Mesendoderm (in vitro differentiated cells): ENCODE data around the gene TRIM58. TPM values are rescaled to one million over a fixed set of nuclear protein-coding genes. Genes with fewer than 3 reads are reported as not detected.

Experiments
- DNase-seq: peaks from one replicate; pipeline ENCODE4 v3.0.0; 2013
- H2AK5ac ChIP-seq: 2 replicates; pipeline ENCODE4 v1.6.1; 2013; ENCODE audit warnings: low read length, inconsistent platforms
- H2BK120ac ChIP-seq: 2 replicates; pipeline ENCODE4 v1.6.1; 2013; ENCODE audit warnings: low read depth, mild to moderate bottlenecking, low read length, moderate library complexity, mixed read lengths
- H2BK15ac ChIP-seq: replicated peaks from 2 replicates; pipeline ENCODE4 v1.6.1; 2013; ENCODE audit warnings: low read depth, mild to moderate bottlenecking, moderate library complexity
- H2BK5ac ChIP-seq: 2 replicates; pipeline ENCODE4 v1.6.1; 2013; ENCODE audit warnings: low read length, inconsistent platforms
- H3K18ac ChIP-seq: 2 replicates; pipeline ENCODE4 v1.6.1; 2013; ENCODE audit warnings: mild to moderate bottlenecking, low read length, mixed read lengths
- H3K23ac ChIP-seq: one replicate; pipeline ENCODE4 v1.6.1; 2013; ENCODE audit warnings: low read length
- H3K27ac ChIP-seq: 2 replicates; pipeline ENCODE4 v1.5.1; 2013; ENCODE audit warnings: low read depth, mild to moderate bottlenecking, inconsistent platforms, low read length, moderate library complexity
- H3K27me3 ChIP-seq: 2 replicates; pipeline ENCODE4 v1.6.1; 2013; ENCODE audit warnings: low read length, control low read depth, mild to moderate bottlenecking, inconsistent platforms; ENCODE audit not compliant: insufficient read depth, poor library complexity
- H3K36me3 ChIP-seq: 2 replicates; pipeline ENCODE4 v1.6.1; 2013; ENCODE audit warnings: low read length, inconsistent platforms; ENCODE audit not compliant: control insufficient read depth, insufficient read depth
- H3K4ac ChIP-seq: one replicate; pipeline ENCODE4 v1.6.1; 2013; ENCODE audit warnings: low read depth, mild to moderate bottlenecking, low read length, moderate library complexity
- H3K4me1 ChIP-seq: 2 replicates; pipeline ENCODE4 v1.6.1; 2013; ENCODE audit warnings: low read depth, low read length, inconsistent platforms; ENCODE audit not compliant: control insufficient read depth
- H3K4me2 ChIP-seq: 2 replicates; pipeline ENCODE4 v1.6.1; 2013; ENCODE audit warnings: low read length
- H3K4me3 ChIP-seq: 2 replicates; pipeline ENCODE4 v1.5.1; 2013; ENCODE audit warnings: mild to moderate bottlenecking, low read length
- H3K56ac ChIP-seq: one replicate; pipeline ENCODE4 v1.6.1; 2013; ENCODE audit warnings: low read length
- H3K79me1 ChIP-seq: 2 replicates; pipeline ENCODE4 v1.6.1; 2013; ENCODE audit warnings: low read length, inconsistent platforms
- H3K79me2 ChIP-seq: 2 replicates; pipeline ENCODE4 v1.6.1; 2013; ENCODE audit warnings: mild to moderate bottlenecking, low read length; ENCODE audit not compliant: control insufficient read depth, insufficient read depth
- H3K9ac ChIP-seq: 2 replicates; pipeline ENCODE4 v1.6.1; 2013; ENCODE audit warnings: low read length, inconsistent platforms
- H4K5ac ChIP-seq: one replicate; pipeline ENCODE4 v1.6.1; 2013; ENCODE audit warnings: low read length
- H4K8ac ChIP-seq: one replicate; pipeline ENCODE4 v1.6.1; 2013; ENCODE audit warnings: low read depth, mild to moderate bottlenecking, control low read depth, low read length, moderate library complexity
- WGBS: extraction: QIAGEN DNeasy Blood & Tissue Kit; methylation state at CpG from one replicate; pipeline ENCODE4 v1.1.7; 2013; ENCODE audit warnings: low lambda C conversion rate, missing lambda C conversion rate; ENCODE audit not compliant: insufficient coverage; ENCODE audit errors: extremely low coverage; 5-methylcytosine and 5-hydroxymethylcytosine counted together
- polyA plus RNA-seq, 2 experiments: library from polyadenylated mRNA; stranded (reverse); fragments of 200-250 nt; gene quantifications; one replicate each; pipeline ENCODE4 v1.2.3, GENCODE V29; 2013

Gene TRIM58
- polyA plus RNA-seq (2013, experiment 1 of 2), result 1.7 TPM
- polyA plus RNA-seq (2013, experiment 2 of 2), result 1.8 TPM

GRCh38 chr1:247857069-247857984 is at the start of gene TRIM58:
TSS of gene TRIM58 (plus strand) at chr1:247857187. CDS start at chr1:247857247, 60 bp downstream.
- no peaks in the 10 kb centered on the region for H3K4me1 ChIP-seq
- H3K4me3 ChIP-seq, result peak within 1 kb of the TSS; percentile 41
- no CpG with 5 or more reads among the region's 109 CpGs for WGBS
- no peaks in the 10 kb centered on the region for H3K79me1 ChIP-seq
- peak within 1 kb of the TSS; percentile 57 for H3K9ac ChIP-seq
- no peaks in the 10 kb centered on the region for H3K36me3 ChIP-seq
- peak within 1 kb of the TSS; percentile 6 for H3K4ac ChIP-seq
- peak within 1 kb of the TSS; percentile 48 for H3K4me2 ChIP-seq
- H2AK5ac ChIP-seq, result no peak within 1 kb of the TSS
- H3K18ac ChIP-seq, result peak within 1 kb of the TSS; percentile 22
- H2BK5ac ChIP-seq, result no peak within 1 kb of the TSS
- no peak within 1 kb of the TSS for H3K27ac ChIP-seq
- H3K79me2 ChIP-seq, result no peaks in the 10 kb centered on the region
- peak; percentile 43 for DNase-seq
- H2BK15ac ChIP-seq, result no peak within 1 kb of the TSS
- H4K8ac ChIP-seq, result no peak within 1 kb of the TSS
- no peak within 1 kb of the TSS for H4K5ac ChIP-seq
- peak within 1 kb of the TSS; percentile 30 for H2BK120ac ChIP-seq
- H3K56ac ChIP-seq, result peak within 1 kb of the TSS; percentile 79
- no peaks in the 10 kb centered on the region for H3K27me3 ChIP-seq
- no peak within 1 kb of the TSS for H3K23ac ChIP-seq

GRCh38 chr1:247812637-247813036 is 44.4 kb upstream of the TRIM58 start:
- no peak overlapping the region for H2BK15ac ChIP-seq
- no peak overlapping the region for H2BK120ac ChIP-seq
- H3K4me1 ChIP-seq, result no peaks in the 10 kb centered on the region
- no peak overlapping the region for H3K27ac ChIP-seq
- H2AK5ac ChIP-seq, result no peak overlapping the region
- no peak overlapping the region for H3K23ac ChIP-seq
- no peaks in the 10 kb centered on the region for H3K27me3 ChIP-seq
- no peak overlapping the region for H3K9ac ChIP-seq
- H4K8ac ChIP-seq, result no peak overlapping the region
- H3K18ac ChIP-seq, result no peak overlapping the region
- H3K79me2 ChIP-seq, result no peaks in the 10 kb centered on the region
- no peaks in the 10 kb centered on the region for H3K79me1 ChIP-seq
- H3K4ac ChIP-seq, result no peak overlapping the region
- H3K36me3 ChIP-seq, result no peaks in the 10 kb centered on the region
- H2BK5ac ChIP-seq, result no peak overlapping the region
- no peak for DNase-seq
- H3K56ac ChIP-seq, result no peak overlapping the region
- H3K4me2 ChIP-seq, result no peak overlapping the region
- no CpG with 5 or more reads among the region's 2 CpGs for WGBS
- H3K4me3 ChIP-seq, result no peak overlapping the region
- H4K5ac ChIP-seq, result no peak overlapping the region

GRCh38 chr1:247822060-247822459 is 34.9 kb upstream of the TRIM58 start:
- H3K4me1 ChIP-seq, result no peaks in the 10 kb centered on the region
- no CpG with 5 or more reads among the region's 2 CpGs for WGBS
- no peak overlapping the region for H3K4ac ChIP-seq
- H3K56ac ChIP-seq, result no peak overlapping the region
- no peaks in the 10 kb centered on the region for H3K79me1 ChIP-seq
- H3K23ac ChIP-seq, result no peak overlapping the region
- no peak overlapping the region for H4K8ac ChIP-seq
- H3K9ac ChIP-seq, result no peak overlapping the region
- no peak for DNase-seq
- no peak overlapping the region for H2BK5ac ChIP-seq
- no peaks in the 10 kb centered on the region for H3K27me3 ChIP-seq
- H4K5ac ChIP-seq, result no peak overlapping the region
- no peak overlapping the region for H3K27ac ChIP-seq
- no peak overlapping the region for H2BK15ac ChIP-seq
- no peak overlapping the region for H3K18ac ChIP-seq
- no peaks in the 10 kb centered on the region for H3K79me2 ChIP-seq
- H3K4me2 ChIP-seq, result no peak overlapping the region
- no peaks in the 10 kb centered on the region for H3K36me3 ChIP-seq
- H2BK120ac ChIP-seq, result no peak overlapping the region
- H2AK5ac ChIP-seq, result no peak overlapping the region
- H3K4me3 ChIP-seq, result no peak overlapping the region

- no peak within 1 kb of the TSS for H3K18ac ChIP-seq
- DNase-seq, result peak; percentile 54
- no peaks in the 10 kb centered on the region for H3K36me3 ChIP-seq
- no peak within 1 kb of the TSS for H2BK5ac ChIP-seq
- no peak within 1 kb of the TSS for H3K4ac ChIP-seq
- no peak within 1 kb of the TSS for H4K5ac ChIP-seq
- H2BK15ac ChIP-seq, result no peak within 1 kb of the TSS
- H3K4me3 ChIP-seq, result no peak within 1 kb of the TSS
- no CpG with 5 or more reads among the region's 6 CpGs for WGBS
- no peak within 1 kb of the TSS for H2BK120ac ChIP-seq
- H3K56ac ChIP-seq, result no peak within 1 kb of the TSS
- H3K4me2 ChIP-seq, result no peak within 1 kb of the TSS
- H3K9ac ChIP-seq, result no peak within 1 kb of the TSS
- no peaks in the 10 kb centered on the region for H3K79me2 ChIP-seq
- no peak within 1 kb of the TSS for H4K8ac ChIP-seq
- H3K79me1 ChIP-seq, result no peaks in the 10 kb centered on the region
- H3K23ac ChIP-seq, result no peak within 1 kb of the TSS
- H3K27me3 ChIP-seq, result no peaks in the 10 kb centered on the region
- no peaks in the 10 kb centered on the region for H3K4me1 ChIP-seq
- H2AK5ac ChIP-seq, result no peak within 1 kb of the TSS
- H3K27ac ChIP-seq, result no peak within 1 kb of the TSS
These were observed 33.0 kb upstream of the TRIM58 start, which contains the start of gene OR14A16 for GRCh38 chr1:247824023-247824422. TSS of gene OR14A16 (minus strand) at chr1:247824119. CDS start at chr1:247815729, 8,390 bp downstream.

GRCh38 chr1:247825362-247825761 is 31.6 kb upstream of the TRIM58 start:
- H3K18ac ChIP-seq, result no peak overlapping the region
- no peaks in the 10 kb centered on the region for H3K79me2 ChIP-seq
- no peaks in the 10 kb centered on the region for H3K36me3 ChIP-seq
- H3K4me3 ChIP-seq, result no peak overlapping the region
- no peak overlapping the region for H2BK5ac ChIP-seq
- no peak overlapping the region for H2BK120ac ChIP-seq
- WGBS, result no CpG with 5 or more reads among the region's 13 CpGs
- H4K5ac ChIP-seq, result no peak overlapping the region
- no peaks in the 10 kb centered on the region for H3K4me1 ChIP-seq
- H3K23ac ChIP-seq, result no peak overlapping the region
- H3K9ac ChIP-seq, result no peak overlapping the region
- no peak overlapping the region for H3K4ac ChIP-seq
- H3K27me3 ChIP-seq, result no peaks in the 10 kb centered on the region
- no peak overlapping the region for H3K27ac ChIP-seq
- no peaks in the 10 kb centered on the region for H3K79me1 ChIP-seq
- H2AK5ac ChIP-seq, result no peak overlapping the region
- no peak overlapping the region for H3K4me2 ChIP-seq
- H2BK15ac ChIP-seq, result no peak overlapping the region
- DNase-seq, result no peak
- H4K8ac ChIP-seq, result no peak overlapping the region
- H3K56ac ChIP-seq, result no peak overlapping the region
